Activated T-helper 1 cell treated with anti-CD3 and anti-CD28 coated beads, Interleukin-12 subunit alpha, Interleukin-12 subunit beta, Interleukin-2, Interleukin-4 antibody, amounts not matched to agents 30 ng/mL and 10 ng/mL and 1 ng/mL, durations not matched to agents 14 hours and 24 hours and 36 hours (primary cell): ENCODE measurements around the gene IL23A. TPM values are rescaled to one million over a fixed set of nuclear protein-coding genes. Genes with fewer than 3 reads are reported as not detected.
A peak's percentile ranks its signal among the peaks of the same experiment; 100 is the strongest.
"Not testable (repeated sequence)": the region's sequence is repeated elsewhere in the genome, so short reads cannot be mapped to it uniquely, and the experiment has no call there.

Experiments used
- DNase-seq: peaks from one replicate; pipeline ENCODE4 v3.0.0; 2021; ENCODE audit warnings: low spot score
- H3K27ac Mint-ChIP-seq: one replicate; pipeline ENCODE4 v1.8.0; 2021; ENCODE audit warnings: mild to moderate bottlenecking, mixed read lengths
- H3K27me3 Mint-ChIP-seq: one replicate; pipeline ENCODE4 v1.8.0; 2022; ENCODE audit warnings: mild to moderate bottlenecking, moderate library complexity, mixed read lengths; ENCODE audit not compliant: insufficient read depth
- H3K36me3 Mint-ChIP-seq: one replicate; pipeline ENCODE4 v1.8.0; 2021; ENCODE audit warnings: low read depth, mixed read lengths
- H3K4me1 Mint-ChIP-seq: one replicate; pipeline ENCODE4 v1.8.0; 2021; ENCODE audit warnings: low read depth, mixed read lengths
- H3K4me3 Mint-ChIP-seq: one replicate; pipeline ENCODE4 v1.8.0; 2021; ENCODE audit warnings: mild to moderate bottlenecking, moderate library complexity, mixed read lengths
- H3K9me3 Mint-ChIP-seq: one replicate; pipeline ENCODE4 v1.8.0; 2021; ENCODE audit warnings: mixed read lengths
- intact Hi-C: fragments of 100-400 bp; cut with micrococcal nuclease; formaldehyde crosslinking; loops from one replicate; pipeline ENCODE4 v1.15.1; 2024
- total RNA-seq: library from RNA; stranded (reverse); gene quantifications from 2 replicates; pipeline ENCODE4 v1.2.3, GENCODE V29; 2022

IL23A gene
- total RNA-seq, 1 donor from 2014 or later = 40.0 TPM

- no peaks in the 10 kb centered on the region for H3K9me3 Mint-ChIP-seq
- H3K4me1 Mint-ChIP-seq = peaks cover 42% of the 10 kb centered on the region
- H3K4me3 Mint-ChIP-seq = peak within 1 kb of the TSS; percentile 87
- H3K27ac Mint-ChIP-seq = peak within 1 kb of the TSS; percentile 100
- peak; percentile 94 for DNase-seq
- intact Hi-C loops = loop anchor here (1.0 to 10.0 kb wide), 7 partner anchors 18 to 751 kb away; partner anchors contain the start of genes CS, MYL6B, NAB2 and SPRYD4
- H3K27me3 Mint-ChIP-seq = no peaks in the 10 kb centered on the region
- peaks cover 3% of the 10 kb centered on the region for H3K36me3 Mint-ChIP-seq
Measured at GRCh38 chr12:56333679-56334489, 4.8 kb upstream of the IL23A start, which contains the start of gene PAN2. Gene PAN2 (minus strand): TSS chr12:56334000. CDS start chr12:56333094, 906 bp downstream.

- H3K4me1 Mint-ChIP-seq = peaks cover 47% of the 10 kb centered on the region
- H3K9me3 Mint-ChIP-seq = no peaks in the 10 kb centered on the region
- intact Hi-C loops = loop anchor here (2.0 to 10.0 kb wide), 3 partner anchors 182 to 750 kb away; partner anchors contain the start of genes MYL6B and NAB2
- peak overlapping the region; percentile 87 for H3K4me3 Mint-ChIP-seq
- no peaks in the 10 kb centered on the region for H3K27me3 Mint-ChIP-seq
- H3K27ac Mint-ChIP-seq = peak overlapping the region; percentile 100
- H3K36me3 Mint-ChIP-seq = peaks cover 8% of the 10 kb centered on the region
- DNase-seq = no peak
Measured at GRCh38 chr12:56334490-56334793, 4.2 kb upstream of the IL23A start.

- H3K27ac Mint-ChIP-seq, H3K4me3 Mint-ChIP-seq, DNase-seq, H3K27me3 Mint-ChIP-seq, H3K36me3 Mint-ChIP-seq, H3K9me3 Mint-ChIP-seq: not testable (repeated sequence)
- H3K4me1 Mint-ChIP-seq = peaks cover 54% of the 10 kb centered on the region
- intact Hi-C loops = loop anchor here (2.0 to 10.0 kb wide), 2 partner anchors 183 to 749 kb away; partner anchors contain the start of genes MYL6B and NAB2
Measured at GRCh38 chr12:56335527-56335926, 3.2 kb upstream of the IL23A start.

- Mint-ChIP-seq H3K4me1 (peaks cover 60% of the 10 kb centered on the region), H3K27me3 (no peaks in the 10 kb centered on the region), H3K4me3 (peak overlapping the region; percentile 58), H3K9me3 (no peaks in the 10 kb centered on the region), H3K36me3 (peaks cover 14% of the 10 kb centered on the region), H3K27ac (peak overlapping the region; percentile 47)
- intact Hi-C loops = loop anchor here (10.0 kb wide), 1 partner anchor 748 kb away; the partner anchor contains the start of gene NAB2
- DNase-seq = no peak
Measured at GRCh38 chr12:56336361-56337167, 2.1 kb upstream of the IL23A start.

- H3K9me3 Mint-ChIP-seq = no peaks in the 10 kb centered on the region
- peaks cover 21% of the 10 kb centered on the region for H3K36me3 Mint-ChIP-seq
- H3K4me3 Mint-ChIP-seq = peak overlapping the region; percentile 43
Measured at GRCh38 chr12:56337753-56338251, 882 bp upstream of the IL23A start.

GRCh38 chr12:56339158-56339422, 406 bp downstream of the IL23A start:
- peaks cover 46% of the 10 kb centered on the region for H3K4me1 Mint-ChIP-seq
- H3K9me3 Mint-ChIP-seq = no peaks in the 10 kb centered on the region
- H3K27ac Mint-ChIP-seq = peak overlapping the region; percentile 100
- H3K27me3 Mint-ChIP-seq = no peaks in the 10 kb centered on the region
- DNase-seq = no peak
- H3K4me3 Mint-ChIP-seq = peak overlapping the region; percentile 93
- intact Hi-C loops = loop anchor here (2.0 to 10.0 kb wide), 3 partner anchors 72 to 746 kb away; partner anchors contain the start of genes COQ10A, NAB2 and TIMELESS
- peaks cover 32% of the 10 kb centered on the region for H3K36me3 Mint-ChIP-seq

More at GRCh38 chr12:56337753-56338251, 882 bp upstream of the IL23A start:
- Mint-ChIP-seq H3K27me3 (no peaks in the 10 kb centered on the region), H3K4me1 (peaks cover 58% of the 10 kb centered on the region), H3K27ac (peak overlapping the region; percentile 77)
- DNase-seq = no peak
- intact Hi-C loops = loop anchor here (1.0 to 10.0 kb wide), 9 partner anchors 22 to 747 kb away; partner anchors contain the start of genes COQ10A, CS, NAB2 and RNF41

- Mint-ChIP-seq H3K9me3 (no peaks in the 10 kb centered on the region), H3K27ac (no peak overlapping the region), H3K27me3 (no peaks in the 10 kb centered on the region), H3K36me3 (peaks cover 43% of the 10 kb centered on the region), H3K4me1 (peaks cover 43% of the 10 kb centered on the region), H3K4me3 (no peak overlapping the region)
- DNase-seq = no peak
- intact Hi-C loops = no loop called here
Measured at GRCh38 chr12:56341616-56342015, 2.9 kb downstream of the IL23A start.

DNA sequence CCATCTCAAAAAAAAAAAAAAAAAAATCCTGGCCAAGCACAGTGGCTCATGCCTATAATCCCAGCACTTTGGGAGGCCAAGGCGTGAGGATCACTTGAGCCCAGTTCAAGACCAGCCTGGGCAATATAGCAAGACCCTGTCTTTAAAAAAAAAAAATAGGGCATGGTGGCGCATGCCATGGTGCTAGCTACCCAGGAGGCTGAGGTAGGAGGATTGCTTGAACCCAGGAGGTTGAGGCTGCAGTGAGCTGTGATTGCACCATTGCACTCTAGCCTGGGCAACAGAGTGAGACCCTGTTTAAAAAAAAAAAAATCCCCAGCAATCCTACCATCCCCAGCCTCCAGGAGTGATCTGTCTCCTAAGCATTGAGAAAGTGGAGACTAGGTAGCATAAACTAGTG, 3.6 kb downstream of the IL23A start:
- DNase-seq, H3K4me3 Mint-ChIP-seq, H3K9me3 Mint-ChIP-seq, H3K27me3 Mint-ChIP-seq, H3K27ac Mint-ChIP-seq, intact Hi-C loops: not testable (repeated sequence)
- Mint-ChIP-seq H3K36me3 (peaks cover 43% of the 10 kb centered on the region), H3K4me1 (peaks cover 36% of the 10 kb centered on the region)

DNA sequence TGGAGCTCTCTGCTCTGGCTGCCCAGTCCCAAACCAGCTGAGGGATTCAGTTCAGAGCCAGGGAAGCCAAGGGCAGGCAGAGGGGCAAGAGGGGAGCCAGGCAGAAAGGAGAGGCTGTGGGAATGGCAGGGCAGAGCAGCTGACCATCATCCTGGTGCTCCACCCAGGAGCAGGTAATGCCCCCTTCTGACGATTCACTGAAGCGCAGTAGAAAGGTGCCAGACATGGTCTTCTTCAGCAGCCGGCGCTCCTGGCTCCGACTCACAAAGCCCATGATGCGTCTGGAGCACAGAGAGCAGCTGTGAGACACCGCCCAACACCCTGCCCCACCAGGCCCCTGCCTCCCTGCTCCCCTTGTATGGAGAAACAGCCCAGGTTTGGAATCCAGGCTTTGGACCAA, 8.0 kb downstream of the IL23A start:
- no peak overlapping the region for H3K4me3 Mint-ChIP-seq
- H3K4me1 Mint-ChIP-seq = peaks cover under 1% of the 10 kb centered on the region
- H3K27me3 Mint-ChIP-seq = no peaks in the 10 kb centered on the region
- intact Hi-C loops = no loop called here
- DNase-seq = no peak
- peaks cover 45% of the 10 kb centered on the region for H3K36me3 Mint-ChIP-seq
- H3K27ac Mint-ChIP-seq = no peak overlapping the region
- H3K9me3 Mint-ChIP-seq = no peaks in the 10 kb centered on the region

- H3K27ac Mint-ChIP-seq, H3K27me3 Mint-ChIP-seq, DNase-seq, intact Hi-C loops, H3K4me3 Mint-ChIP-seq, H3K9me3 Mint-ChIP-seq, H3K4me1 Mint-ChIP-seq: not testable (repeated sequence)
- peaks cover 43% of the 10 kb centered on the region for H3K36me3 Mint-ChIP-seq
Measured at GRCh38 chr12:56347255-56347654, 8.6 kb downstream of the IL23A start.

GRCh38 chr12:56348776-56349175, 10.1 kb downstream of the IL23A start:
- no peaks in the 10 kb centered on the region for H3K27me3 Mint-ChIP-seq
- intact Hi-C loops = no loop called here
- DNase-seq = no peak
- H3K9me3 Mint-ChIP-seq = no peaks in the 10 kb centered on the region
- no peak overlapping the region for H3K4me3 Mint-ChIP-seq
- H3K27ac Mint-ChIP-seq = no peak overlapping the region
- peaks cover 31% of the 10 kb centered on the region for H3K36me3 Mint-ChIP-seq
- H3K4me1 Mint-ChIP-seq = no peaks in the 10 kb centered on the region

GRCh38 chr12:56350662-56351061, 12.0 kb downstream of the IL23A start:
- Mint-ChIP-seq H3K4me1 (no peaks in the 10 kb centered on the region), H3K9me3 (no peaks in the 10 kb centered on the region), H3K27ac (peak overlapping the region; percentile 1), H3K4me3 (no peak overlapping the region), H3K27me3 (no peaks in the 10 kb centered on the region), H3K36me3 (peaks cover 33% of the 10 kb centered on the region)
- intact Hi-C loops = no loop called here
- no peak for DNase-seq

DNA sequence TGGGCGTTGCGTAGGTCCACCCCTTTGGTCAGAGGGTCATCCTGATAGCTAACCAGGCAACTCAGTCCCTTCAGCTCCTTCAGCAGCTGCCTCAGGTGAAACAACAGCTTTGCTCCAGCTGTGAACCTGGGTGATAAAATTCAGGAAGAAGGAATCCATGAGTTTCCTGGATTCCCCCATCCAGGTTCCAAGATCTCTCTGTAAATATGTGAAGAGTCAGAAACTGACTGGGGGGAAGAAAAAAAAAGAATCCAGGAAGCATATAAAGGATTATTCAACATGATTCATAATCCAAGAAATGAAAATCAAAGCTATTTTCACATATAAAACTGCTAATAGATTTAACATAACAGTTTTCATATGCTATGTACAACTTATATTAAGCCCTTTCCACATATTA, 12.6 kb downstream of the IL23A start:
- no peak overlapping the region for H3K4me3 Mint-ChIP-seq
- no peaks in the 10 kb centered on the region for H3K27me3 Mint-ChIP-seq
- no peak overlapping the region for H3K27ac Mint-ChIP-seq
- DNase-seq = no peak
- peaks cover 30% of the 10 kb centered on the region for H3K36me3 Mint-ChIP-seq
- H3K4me1 Mint-ChIP-seq = no peaks in the 10 kb centered on the region
- intact Hi-C loops = no loop called here
- H3K9me3 Mint-ChIP-seq = no peaks in the 10 kb centered on the region
